Esophagus squamous epithelium (tissue), 5 donors: ENCODE results near the gene HOXD10. TPM values are rescaled to one million over a fixed set of nuclear protein-coding genes. Genes with fewer than 3 reads are reported as not detected.

Experiments
- DNase-seq: peaks from one replicate; lab custom pipeline; 2025; lab: John Stamatoyannopoulos, UW
- H3K27ac ChIP-seq, 4 donors: fragments of 200-600 bp; sonication (generic); one replicate each; pipeline ENCODE4 v1.5.1; 2016 to 2019; ENCODE audit warnings: mild to moderate bottlenecking in 1 of 4
- H3K27me3 ChIP-seq, 4 donors: fragments of 200-600 bp; sonication (generic); 1 replicate in 3 of 4; 2 replicates in 1 of 4; pipeline versions ENCODE4 v1.5.1 to v1.6.0; 2017 to 2021; ENCODE audit warnings: antibody characterized with exemption in 1 of 4
- H3K36me3 ChIP-seq, 3 donors: fragments of 200-600 bp; sonication (generic); one replicate each; pipeline ENCODE4 v1.5.1; 2016 to 2019
- H3K4me1 ChIP-seq, 3 donors: fragments of 200-600 bp; sonication (generic); one replicate each; pipeline ENCODE4 v1.5.1; 2017 to 2019
- H3K4me3 ChIP-seq, 4 donors: fragments of 200-600 bp; sonication (generic); 1 replicate in 3 of 4; 2 replicates in 1 of 4; pipeline ENCODE4 v1.5.1; 2016 to 2019; ENCODE audit warnings: mild to moderate bottlenecking in 2 of 4, moderate library complexity in 1 of 4
- H3K9me3 ChIP-seq, 3 donors: fragments of 200-600 bp; sonication (generic); one replicate each; pipeline ENCODE4 v1.5.1; 2016 to 2019
- POLR2A ChIP-seq, 4 donors: fragments of 450-650 bp; IDR thresholded peaks; one replicate each; pipeline ENCODE4 v1.6.1; 2017; ENCODE audit warnings: antibody characterized with exemption in 4 of 4, mild to moderate bottlenecking in 4 of 4, moderate library complexity in 3 of 4
- WGBS, 2 donors: methylation state at CpG; one replicate each; pipeline ENCODE4 v1.1.5; 2018; 5-methylcytosine and 5-hydroxymethylcytosine counted together
- intact Hi-C: fragments of 100-400 bp; cut with DNase I; formaldehyde crosslinking; loops from one replicate; pipeline ENCODE4 v1.15.0; 2022
- total RNA-seq, 4 donors: library from RNA; depleted of rRNA; stranded (reverse); fragments of >200 nt; gene quantifications; one replicate each; pipeline ENCODE4 v1.1.0, GENCODE V29; 2016
- TF ChIP-seq, protein P1 (sequence below), 6 experiments: fragments of 450-650 bp in 4 of 6; fragments of 200-600 bp in 2 of 6; sonication (generic) in 2 of 6; IDR thresholded peaks; one replicate each; pipeline ENCODE4 v1.5.1; 2016 to 2019; ENCODE audit warnings: antibody characterized with exemption in 6 of 6, mild to moderate bottlenecking in 4 of 6, moderate library complexity in 4 of 6
- donor health status: DM: yes; HTN: yes; CAD: no.

HOXD10 gene
- total RNA-seq, 4 donors from 2014 or later, result 0.22 to 0.38 TPM; not detected in 2

- Histone ChIP-seq H3K36me3 (no peaks in the 10 kb centered on the region), H3K27me3 (peaks cover 10 to 100% (median 31%) of the 10 kb centered on the region in 4 donors), H3K4me3 (no peak overlapping the region), H3K4me1 (peaks cover 4 to 29% (median 16%) of the 10 kb centered on the region in 3 donors), H3K27ac (no peak overlapping the region), H3K9me3 (peaks cover 0 to 8% (median 0%) of the 10 kb centered on the region in 3 donors)
- TF ChIP-seq, protein P1, sequence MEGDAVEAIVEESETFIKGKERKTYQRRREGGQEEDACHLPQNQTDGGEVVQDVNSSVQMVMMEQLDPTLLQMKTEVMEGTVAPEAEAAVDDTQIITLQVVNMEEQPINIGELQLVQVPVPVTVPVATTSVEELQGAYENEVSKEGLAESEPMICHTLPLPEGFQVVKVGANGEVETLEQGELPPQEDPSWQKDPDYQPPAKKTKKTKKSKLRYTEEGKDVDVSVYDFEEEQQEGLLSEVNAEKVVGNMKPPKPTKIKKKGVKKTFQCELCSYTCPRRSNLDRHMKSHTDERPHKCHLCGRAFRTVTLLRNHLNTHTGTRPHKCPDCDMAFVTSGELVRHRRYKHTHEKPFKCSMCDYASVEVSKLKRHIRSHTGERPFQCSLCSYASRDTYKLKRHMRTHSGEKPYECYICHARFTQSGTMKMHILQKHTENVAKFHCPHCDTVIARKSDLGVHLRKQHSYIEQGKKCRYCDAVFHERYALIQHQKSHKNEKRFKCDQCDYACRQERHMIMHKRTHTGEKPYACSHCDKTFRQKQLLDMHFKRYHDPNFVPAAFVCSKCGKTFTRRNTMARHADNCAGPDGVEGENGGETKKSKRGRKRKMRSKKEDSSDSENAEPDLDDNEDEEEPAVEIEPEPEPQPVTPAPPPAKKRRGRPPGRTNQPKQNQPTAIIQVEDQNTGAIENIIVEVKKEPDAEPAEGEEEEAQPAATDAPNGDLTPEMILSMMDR (IDR thresholded peaks at IDR 0.05), result no peak
- TF ChIP-seq POLR2A (IDR thresholded peaks at IDR 0.05), result no peak
- no peak for DNase-seq
- intact Hi-C loops, result loop anchor here (10.0 kb wide), 1 partner anchor 307 kb away; no protein-coding TSS in a partner anchor
- 32 to 43% methylated on average over 7 to 16 of the region's 32 CpGs for WGBS, 2 donors
Observed at GRCh38 chr2:176147210-176147799, 30.7 kb downstream of the HOXD10 start.

DNA sequence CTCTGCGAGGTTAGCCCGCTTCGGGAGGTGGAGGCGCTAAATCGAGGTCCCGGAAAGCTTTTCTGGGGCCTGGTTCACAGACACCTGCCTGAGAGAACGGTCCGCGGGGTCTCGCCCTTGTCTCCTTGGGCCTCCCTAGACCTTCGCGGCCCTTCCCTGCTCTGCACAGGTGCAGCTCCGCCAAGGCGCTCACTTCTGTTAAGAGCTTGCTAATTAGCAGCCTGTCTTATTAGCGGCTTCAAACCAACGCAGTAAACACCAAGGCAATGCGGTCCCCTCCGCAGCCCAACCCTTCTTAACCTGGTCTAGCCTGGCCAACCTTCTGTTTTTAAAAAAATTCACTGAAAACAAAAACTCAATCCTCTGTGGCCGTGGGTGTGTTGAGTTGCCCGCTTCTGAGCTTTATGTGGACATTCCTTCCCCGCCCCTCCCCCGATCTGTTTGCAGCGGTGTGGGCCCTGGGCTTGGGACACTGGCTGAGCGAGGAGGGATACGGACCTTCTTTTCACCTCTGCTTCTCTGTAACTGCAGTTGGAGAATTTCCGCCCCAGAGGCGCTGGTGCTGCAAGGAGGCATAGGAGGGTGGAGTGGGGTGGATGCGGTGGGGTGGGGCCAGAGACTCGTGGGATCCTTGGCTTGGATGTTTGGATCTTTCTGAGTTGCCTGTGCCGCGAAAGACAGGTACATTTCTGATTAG lies 31.4 kb downstream of the HOXD10 start:
- H3K27ac ChIP-seq, result no peak overlapping the region
- intact Hi-C loops, result loop anchor here (10.0 kb wide), 1 partner anchor 307 kb away; no protein-coding TSS in a partner anchor
- H3K4me1 ChIP-seq, result peaks cover 4 to 35% (median 16%) of the 10 kb centered on the region in 3 donors
- no peak for DNase-seq
- peaks cover 10 to 100% (median 35%) of the 10 kb centered on the region in 4 donors for H3K27me3 ChIP-seq
- no peak overlapping the region for H3K4me3 ChIP-seq
- peaks cover 0 to 8% (median 0%) of the 10 kb centered on the region in 3 donors for H3K9me3 ChIP-seq
- 22 to 42% methylated on average over 10 to 18 of the region's 31 CpGs for WGBS, 2 donors
- H3K36me3 ChIP-seq, result no peaks in the 10 kb centered on the region
- no peak for TF ChIP-seq POLR2A (IDR thresholded peaks at IDR 0.05)
- TF ChIP-seq, protein P1 (IDR thresholded peaks at IDR 0.05), result no peak

DNA sequence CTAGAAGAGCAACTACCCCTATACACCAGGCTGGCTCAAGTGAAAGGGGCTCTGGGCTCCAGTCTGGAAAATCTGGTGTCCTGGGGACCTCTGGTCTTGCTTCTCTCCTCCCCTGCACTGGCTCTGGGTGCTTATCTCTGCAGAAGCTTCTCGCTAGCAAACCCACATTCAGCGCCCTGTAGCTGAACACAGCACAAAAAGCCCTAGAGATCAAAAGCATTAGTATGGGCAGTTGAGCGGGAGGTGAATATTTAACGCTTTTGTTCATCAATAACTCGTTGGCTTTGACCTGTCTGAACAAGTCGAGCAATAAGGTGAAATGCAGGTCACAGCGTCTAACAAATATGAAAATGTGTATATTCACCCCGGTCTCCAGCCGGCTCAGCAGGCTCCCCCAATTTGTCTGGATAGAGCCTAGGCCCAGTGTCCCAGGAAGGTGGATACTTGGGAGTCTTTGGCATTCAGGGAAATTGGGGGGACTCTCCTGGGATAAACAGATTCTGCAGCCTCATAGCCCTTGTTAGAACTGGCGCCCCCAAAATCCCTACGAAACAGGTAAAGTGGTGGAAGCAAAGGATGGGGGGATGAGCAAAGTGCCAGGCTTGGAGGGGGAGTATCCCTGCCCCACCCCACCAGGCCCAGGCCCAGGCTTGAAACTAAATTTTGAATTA lies 32.3 kb downstream of the HOXD10 start:
- intact Hi-C loops, result loop anchor here (10.0 kb wide), 1 partner anchor 306 kb away; no protein-coding TSS in a partner anchor
- no peak for DNase-seq
- H3K4me3 ChIP-seq, result no peak overlapping the region
- H3K9me3 ChIP-seq, result peaks cover 0 to 8% (median 0%) of the 10 kb centered on the region in 3 donors
- H3K27ac ChIP-seq, result no peak overlapping the region
- H3K4me1 ChIP-seq, result peaks cover 4 to 35% (median 16%) of the 10 kb centered on the region in 3 donors
- H3K36me3 ChIP-seq, result no peaks in the 10 kb centered on the region
- peaks cover 10 to 100% (median 38%) of the 10 kb centered on the region in 4 donors for H3K27me3 ChIP-seq
- TF ChIP-seq, protein P1 (IDR thresholded peaks at IDR 0.05), result no peak
- no peak for TF ChIP-seq POLR2A (IDR thresholded peaks at IDR 0.05)
- 24 to 35% methylated on average over 7 to 10 of the region's 11 CpGs for WGBS, 2 donors

DNA sequence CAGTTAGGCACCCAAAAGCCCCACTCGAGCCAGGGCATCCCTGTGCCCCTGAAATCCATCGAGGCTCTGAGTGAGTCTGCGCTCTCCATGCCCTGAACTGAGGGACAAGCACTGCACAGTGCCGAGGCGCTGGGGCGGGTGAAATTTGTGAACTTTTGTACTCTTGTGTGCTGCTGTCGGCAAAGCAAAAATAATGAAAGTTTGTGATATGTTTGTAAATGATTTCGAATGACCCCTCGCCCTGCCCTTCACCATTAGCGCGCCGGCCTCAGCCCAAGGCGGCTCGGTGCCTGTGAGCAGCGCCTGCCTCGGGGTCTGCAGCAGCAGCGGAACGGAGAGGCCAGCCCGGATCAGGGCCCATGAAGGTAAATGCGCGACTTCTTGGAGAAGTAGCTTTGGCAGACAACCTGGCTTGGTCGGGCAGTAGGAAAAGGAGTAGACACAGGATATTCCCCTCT lies 32.9 kb downstream of the HOXD10 start:
- no peak overlapping the region for H3K4me3 ChIP-seq
- TF ChIP-seq POLR2A (IDR thresholded peaks at IDR 0.05), result no peak
- TF ChIP-seq, protein P1 (IDR thresholded peaks at IDR 0.05), result no peak
- no peak overlapping the region for H3K27ac ChIP-seq
- intact Hi-C loops, result loop anchor here (10.0 kb wide), 1 partner anchor 305 kb away; no protein-coding TSS in a partner anchor
- WGBS, 2 donors, result 47 to 57% methylated on average over 22 of the region's 22 CpGs
- no peak for DNase-seq
- H3K9me3 ChIP-seq, result peaks cover 0 to 8% (median 0%) of the 10 kb centered on the region in 3 donors
- H3K36me3 ChIP-seq, result no peaks in the 10 kb centered on the region
- peaks cover 10 to 100% (median 40%) of the 10 kb centered on the region in 4 donors for H3K27me3 ChIP-seq
- H3K4me1 ChIP-seq, result peaks cover 4 to 35% (median 16%) of the 10 kb centered on the region in 3 donors
